OCI-LY7 (cell line): ENCODE measurements around the gene ENKUR. TPM values are rescaled to one million over a fixed set of nuclear protein-coding genes. Genes with fewer than 3 reads are reported as not detected.

Experiments
- BruUV-seq: library from RNA; stranded (reverse); fragments of 400-500 nt; replicated peaks from 2 replicates; lab custom pipeline; 2021; lab: Mats Ljungman, UMichigan
- CTCF ChIA-PET: fragments of 300-600 bp; sonication (Branson Sonifier 250); formaldehyde crosslinking; loops from one replicate; lab custom pipeline; 2022; ENCODE audit warnings: antibody characterized with exemption; ENCODE audit not compliant: unreplicated experiment; lab: Charles Lee
- POLR2A ChIA-PET: fragments of 300-600 bp; sonication (Branson Sonifier 250); formaldehyde crosslinking; loops from one replicate; lab custom pipeline; 2022; ENCODE audit warnings: antibody characterized with exemption; lab: Charles Lee
- DNase-seq: peaks from one replicate; pipeline ENCODE4 v3.0.0-alpha.2; 2015; ENCODE audit warnings: low spot score
- H2AFZ ChIP-seq: fragments of 200-600 bp; sonication (generic), shearing (Covaris generic); 2 replicates; pipeline ENCODE4 v1.6.1; 2014; ENCODE audit warnings: mild to moderate bottlenecking, antibody characterized with exemption, low read length, moderate library complexity
- H3K27ac ChIP-seq: fragments of 200-600 bp; sonication (generic); 2 replicates; pipeline ENCODE4 v1.5.1; 2014; ENCODE audit warnings: mixed run types, low read depth, mild to moderate bottlenecking, moderate library complexity, low read length, inconsistent platforms; ENCODE audit not compliant: poor library complexity, severe bottlenecking
- H3K36me3 ChIP-seq: fragments of 200-600 bp; sonication (generic); 2 replicates; pipeline ENCODE4 v1.6.1; 2014; ENCODE audit warnings: mild to moderate bottlenecking, antibody characterized with exemption, low read length, moderate library complexity, mixed read lengths; ENCODE audit not compliant: insufficient read depth
- H3K4me1 ChIP-seq: fragments of 200-600 bp; sonication (generic); 2 replicates; pipeline ENCODE4 v1.5.1; 2014; ENCODE audit warnings: mild to moderate bottlenecking, low read length; ENCODE audit not compliant: insufficient read depth, poor library complexity, severe bottlenecking
- H3K4me2 ChIP-seq: fragments of 200-600 bp; sonication (generic); 2 replicates; pipeline ENCODE4 v1.6.1; 2014; ENCODE audit warnings: mild to moderate bottlenecking, low read length
- H3K4me3 ChIP-seq: fragments of 200-600 bp; sonication (generic); 2 replicates; pipeline ENCODE4 v1.5.1; 2014; ENCODE audit warnings: mild to moderate bottlenecking, low read depth, low read length; ENCODE audit not compliant: poor library complexity, severe bottlenecking
- H3K79me2 ChIP-seq: fragments of 200-600 bp; sonication (generic); 2 replicates; pipeline ENCODE4 v1.6.1; 2016; ENCODE audit warnings: low read depth, mild to moderate bottlenecking, low read length, moderate library complexity, mixed read lengths; ENCODE audit not compliant: insufficient read depth
- H3K9me2 ChIP-seq: fragments of 200-600 bp; sonication (generic); 2 replicates; pipeline ENCODE4 v1.6.1; 2016; ENCODE audit warnings: mild to moderate bottlenecking, low read length, mixed read lengths; ENCODE audit not compliant: insufficient read depth
- H3K9me3 ChIP-seq: fragments of 200-600 bp; sonication (generic); 2 replicates; pipeline ENCODE4 v1.6.1; 2014; ENCODE audit warnings: mild to moderate bottlenecking, mixed run types, low read length, mixed read lengths
- H4K20me1 ChIP-seq: fragments of 200-600 bp; sonication (generic); 2 replicates; pipeline ENCODE4 v1.6.1; 2014; ENCODE audit warnings: mild to moderate bottlenecking, antibody characterized with exemption, low read length, moderate library complexity, mixed read lengths; ENCODE audit not compliant: insufficient read depth
- EZH2phosphoT487 ChIP-seq: fragments of 200-600 bp; sonication (generic); IDR thresholded peaks from 2 replicates; pipeline ENCODE4 v1.6.1; 2018; ENCODE audit warnings: low read depth, borderline replicate concordance, mild to moderate bottlenecking, mixed run types, antibody characterized with exemption, low read length, moderate library complexity, mixed read lengths
- intact Hi-C: fragments of 100-400 bp; cut with micrococcal nuclease; formaldehyde crosslinking; loops from one replicate; pipeline ENCODE4 v1.10.0; 2022; ENCODE audit not compliant: unreplicated experiment
- total RNA-seq, 2 experiments: library from RNA; depleted of rRNA in 1 of 2; stranded (reverse); fragments of >200 nt in 1 of 2; shearing (Covaris generic) in 1 of 2; gene quantifications; 2 replicates each; pipeline ENCODE4 v1.2.3, GENCODE V29; 2014 to 2022
- TF ChIP-seq, protein P1 (sequence below): fragments of 200-600 bp; sonication (generic); conservative IDR thresholded peaks from 2 replicates; pipeline ENCODE4 v1.5.1; 2014; ENCODE audit warnings: mild to moderate bottlenecking, antibody characterized with exemption, low read length, moderate library complexity, mixed read lengths

ENKUR gene
- total RNA-seq, 2 experiments from 2014 or later = not detected

DNA sequence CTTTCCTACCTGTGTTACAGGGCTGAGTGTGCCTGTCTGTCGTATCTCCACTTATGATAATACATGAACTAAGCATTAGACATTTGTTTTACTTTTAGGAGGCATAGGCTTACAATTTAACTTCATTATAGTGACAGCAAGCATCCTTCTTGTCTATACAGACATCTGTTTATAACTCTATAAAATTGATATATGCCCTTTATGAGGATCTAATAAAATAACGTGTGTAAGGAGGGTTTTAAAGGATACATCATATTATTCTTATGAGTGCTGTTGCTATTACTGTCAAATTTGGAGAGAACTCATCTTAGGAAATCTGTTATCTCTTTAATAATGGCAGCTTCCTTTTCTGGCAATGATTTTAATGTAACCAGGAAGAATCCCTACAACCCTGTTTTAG is 22.4 kb upstream of the ENKUR start:
- intact Hi-C loops = no loop called here
- POLR2A ChIA-PET = no interaction called here
- TF ChIP-seq EZH2phosphoT487 = no peak
- TF ChIP-seq, protein P1, sequence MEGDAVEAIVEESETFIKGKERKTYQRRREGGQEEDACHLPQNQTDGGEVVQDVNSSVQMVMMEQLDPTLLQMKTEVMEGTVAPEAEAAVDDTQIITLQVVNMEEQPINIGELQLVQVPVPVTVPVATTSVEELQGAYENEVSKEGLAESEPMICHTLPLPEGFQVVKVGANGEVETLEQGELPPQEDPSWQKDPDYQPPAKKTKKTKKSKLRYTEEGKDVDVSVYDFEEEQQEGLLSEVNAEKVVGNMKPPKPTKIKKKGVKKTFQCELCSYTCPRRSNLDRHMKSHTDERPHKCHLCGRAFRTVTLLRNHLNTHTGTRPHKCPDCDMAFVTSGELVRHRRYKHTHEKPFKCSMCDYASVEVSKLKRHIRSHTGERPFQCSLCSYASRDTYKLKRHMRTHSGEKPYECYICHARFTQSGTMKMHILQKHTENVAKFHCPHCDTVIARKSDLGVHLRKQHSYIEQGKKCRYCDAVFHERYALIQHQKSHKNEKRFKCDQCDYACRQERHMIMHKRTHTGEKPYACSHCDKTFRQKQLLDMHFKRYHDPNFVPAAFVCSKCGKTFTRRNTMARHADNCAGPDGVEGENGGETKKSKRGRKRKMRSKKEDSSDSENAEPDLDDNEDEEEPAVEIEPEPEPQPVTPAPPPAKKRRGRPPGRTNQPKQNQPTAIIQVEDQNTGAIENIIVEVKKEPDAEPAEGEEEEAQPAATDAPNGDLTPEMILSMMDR = no peak
- Histone ChIP-seq H2AFZ (no peak overlapping the region), H4K20me1 (no peaks in the 10 kb centered on the region), H3K9me3 (no peaks in the 10 kb centered on the region), H3K9me2 (no peaks in the 10 kb centered on the region), H3K36me3 (no peaks in the 10 kb centered on the region), H3K27ac (no peak overlapping the region), H3K4me1 (no peaks in the 10 kb centered on the region), H3K4me3 (no peak overlapping the region), H3K4me2 (no peak overlapping the region), H3K79me2 (no peaks in the 10 kb centered on the region)
- CTCF ChIA-PET = no interaction called here
- DNase-seq = no peak
- no TSS peak for BruUV-seq

DNA sequence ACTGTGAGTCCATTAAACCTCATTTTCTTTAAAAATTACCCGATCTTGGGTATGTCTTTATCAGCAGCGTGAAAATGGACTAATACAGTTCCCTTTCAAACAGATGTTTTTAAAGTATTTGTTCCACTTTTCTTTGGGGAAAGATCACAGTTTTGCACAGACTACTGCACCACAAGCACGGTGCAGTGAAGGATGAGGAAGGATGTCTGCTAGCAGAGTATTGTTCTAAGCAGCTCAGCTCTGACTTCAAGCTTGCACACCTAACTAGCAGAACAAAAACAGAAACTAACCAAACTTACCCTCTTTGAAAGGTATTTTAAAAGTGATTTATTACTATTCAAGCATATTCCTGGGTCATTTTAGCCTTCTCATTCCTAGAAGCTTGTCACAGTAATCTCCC is 20.4 kb upstream of the ENKUR start:
- H4K20me1 ChIP-seq = no peaks in the 10 kb centered on the region
- H3K79me2 ChIP-seq = no peaks in the 10 kb centered on the region
- ChIA-PET CTCF (no interaction called here), POLR2A (interaction anchor here (1.6 kb wide), 1 partner anchor 15 kb away, joined by 4 read pairs; no protein-coding TSS in a partner anchor)
- no peaks in the 10 kb centered on the region for H3K36me3 ChIP-seq
- H3K4me3 ChIP-seq = no peak overlapping the region
- H3K27ac ChIP-seq = no peak overlapping the region
- no TSS peak for BruUV-seq
- no peak overlapping the region for H3K4me2 ChIP-seq
- DNase-seq = peak; percentile 9
- no peaks in the 10 kb centered on the region for H3K9me3 ChIP-seq
- no peaks in the 10 kb centered on the region for H3K9me2 ChIP-seq
- no peak overlapping the region for H2AFZ ChIP-seq
- TF ChIP-seq EZH2phosphoT487 = no peak
- TF ChIP-seq, protein P1 = no peak
- H3K4me1 ChIP-seq = no peaks in the 10 kb centered on the region
- intact Hi-C loops = no loop called here

DNA sequence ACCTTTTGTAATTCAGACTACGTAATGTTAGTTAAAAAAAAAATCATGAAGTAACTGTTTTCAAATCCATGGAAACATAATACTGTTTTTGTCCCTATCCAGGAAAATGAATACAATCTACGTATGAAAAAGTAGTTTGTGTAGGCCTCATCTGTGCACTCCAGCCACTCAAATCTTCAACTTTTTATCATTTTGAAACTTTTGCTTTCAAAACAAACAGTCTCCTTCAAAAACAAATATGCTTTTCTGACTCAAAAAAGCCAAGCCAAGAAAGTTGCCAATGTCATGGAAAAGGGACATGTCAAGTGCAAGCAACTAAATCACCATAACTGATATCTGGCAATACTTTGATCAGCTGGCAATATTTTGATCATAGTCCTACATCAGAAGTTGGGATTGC is 13.6 kb upstream of the ENKUR start:
- H3K9me3 ChIP-seq = no peaks in the 10 kb centered on the region
- ChIA-PET CTCF (no interaction called here), POLR2A (interaction anchor here (0.6 kb wide), 1 partner anchor 230 kb away, joined by 3 read pairs; no protein-coding TSS in a partner anchor)
- H2AFZ ChIP-seq = no peak overlapping the region
- H3K36me3 ChIP-seq = no peaks in the 10 kb centered on the region
- no peak overlapping the region for H3K27ac ChIP-seq
- BruUV-seq = no TSS peak
- H3K79me2 ChIP-seq = no peaks in the 10 kb centered on the region
- no peak for DNase-seq
- no peak for TF ChIP-seq EZH2phosphoT487
- TF ChIP-seq, protein P1 = no peak
- H4K20me1 ChIP-seq = no peaks in the 10 kb centered on the region
- intact Hi-C loops = no loop called here
- H3K4me2 ChIP-seq = no peak overlapping the region
- no peak overlapping the region for H3K4me3 ChIP-seq
- H3K4me1 ChIP-seq = no peaks in the 10 kb centered on the region
- no peaks in the 10 kb centered on the region for H3K9me2 ChIP-seq
